ENCODE measurements around the gene CHP2.
"Not testable (repeated sequence)": the region's sequence is repeated elsewhere in the genome, so short reads cannot be mapped to it uniquely, and the experiment has no call there.

The CHP2 gene

DNA sequence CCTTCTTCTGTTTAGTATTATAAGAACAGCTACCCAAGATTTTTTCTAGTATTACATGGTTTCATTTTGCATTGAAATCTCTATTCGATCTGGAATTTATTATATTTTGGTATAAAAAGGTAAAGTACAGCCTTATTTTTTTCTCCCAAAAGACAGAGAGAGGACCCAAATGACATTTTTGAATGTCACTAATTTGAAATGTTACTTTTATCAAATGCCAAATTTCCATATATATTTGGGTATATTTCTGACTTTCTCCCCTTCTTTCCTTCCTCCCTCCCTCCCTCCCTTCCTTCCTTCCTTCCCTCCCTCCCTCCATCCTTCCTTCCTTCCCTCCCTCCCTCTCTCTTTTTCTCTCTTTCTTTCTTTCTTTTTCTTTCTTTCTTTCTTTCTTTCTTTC, 6.2 kb upstream of the CHP2 start:
- no peak for DNase-seq

DNA sequence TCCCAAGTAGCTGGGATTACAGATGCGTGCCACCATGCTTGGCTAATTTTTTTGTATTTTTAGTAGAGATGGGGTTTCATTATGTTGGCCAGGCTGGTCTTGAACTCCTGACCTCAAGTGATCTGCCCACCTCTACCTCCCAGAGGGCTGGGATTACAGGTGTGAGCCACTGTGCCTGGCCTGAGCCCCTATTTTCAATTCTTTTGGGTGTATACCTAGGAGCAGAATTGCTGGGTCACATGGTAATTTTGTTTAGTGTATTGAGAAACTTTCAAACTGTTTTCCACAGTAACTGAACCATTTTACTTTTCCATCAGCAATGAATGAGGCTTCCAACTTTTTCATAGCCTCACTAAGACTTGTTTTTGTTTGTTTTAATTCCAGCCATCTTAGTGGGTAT, 3.8 kb upstream of the CHP2 start:
- not testable (repeated sequence) for DNase-seq

DNA sequence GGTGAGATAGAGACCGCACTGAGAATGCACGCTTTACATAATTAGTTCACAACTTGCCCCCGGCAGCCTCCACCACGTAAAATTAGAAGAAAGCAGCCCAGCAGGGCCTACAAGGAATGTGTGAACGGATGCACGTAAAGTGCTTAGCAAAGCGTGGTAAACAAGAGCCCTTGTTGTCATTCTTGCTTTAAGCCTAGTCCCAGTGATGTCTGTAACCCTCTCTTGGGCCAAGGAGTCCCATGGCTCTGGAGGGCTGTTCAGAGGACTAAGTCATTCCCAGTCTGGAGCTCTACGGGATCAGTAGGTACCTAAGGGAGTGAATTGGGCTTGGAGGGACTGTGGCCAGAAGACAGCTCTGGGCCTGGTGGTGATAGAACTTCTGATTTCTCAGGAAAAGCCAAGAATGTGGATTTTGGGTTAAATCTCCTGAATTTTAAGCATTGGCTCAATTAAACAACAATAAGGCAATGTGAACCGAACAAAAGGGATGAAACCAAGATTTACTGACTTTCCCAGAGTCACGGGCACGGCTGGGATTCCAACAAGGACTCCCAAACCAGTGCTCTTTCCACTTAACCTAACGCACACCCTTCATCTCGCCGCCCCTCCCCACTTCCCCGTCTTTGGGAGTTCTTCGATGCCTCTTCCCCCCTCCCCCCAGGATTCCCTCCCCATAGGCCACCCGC, 775 bp upstream of the CHP2 start:
- no peak for DNase-seq

DNA sequence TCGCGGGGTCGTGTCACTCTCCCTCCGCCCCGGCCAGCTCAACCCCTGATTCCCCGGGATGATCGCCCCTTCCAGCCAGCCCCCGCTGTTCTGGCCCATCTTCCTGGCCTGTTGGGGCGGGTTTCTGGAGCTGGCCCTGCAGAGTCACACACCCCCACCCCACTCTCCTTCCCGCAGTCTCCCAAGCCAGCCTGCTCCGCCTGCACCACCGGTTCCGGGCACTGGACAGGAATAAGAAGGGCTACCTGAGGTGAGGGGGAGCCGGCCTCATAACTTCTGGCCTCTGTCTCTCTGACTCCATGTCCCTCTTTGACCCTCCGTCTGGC, 621 bp downstream of the CHP2 start:
- DNase-seq, result no peak

DNA sequence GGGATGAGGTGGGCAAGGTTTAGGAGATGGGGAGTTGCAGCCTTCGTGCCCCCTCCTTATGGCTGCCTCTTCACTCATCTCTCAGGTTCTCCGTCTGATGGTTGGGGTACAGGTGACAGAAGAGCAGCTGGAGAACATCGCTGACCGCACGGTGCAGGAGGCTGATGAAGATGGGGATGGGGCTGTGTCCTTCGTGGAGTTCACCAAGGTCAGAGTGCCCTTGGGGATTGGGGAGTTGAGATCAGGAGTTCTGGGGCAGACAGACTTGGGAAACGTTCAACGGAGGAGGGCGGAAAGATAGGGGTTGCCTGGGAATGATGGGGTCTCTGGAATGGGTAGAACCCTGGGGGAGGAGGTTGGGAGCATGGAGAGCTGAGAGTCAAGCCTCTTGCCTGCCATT, 2.3 kb downstream of the CHP2 start:
- DNase-seq, result no peak

DNA sequence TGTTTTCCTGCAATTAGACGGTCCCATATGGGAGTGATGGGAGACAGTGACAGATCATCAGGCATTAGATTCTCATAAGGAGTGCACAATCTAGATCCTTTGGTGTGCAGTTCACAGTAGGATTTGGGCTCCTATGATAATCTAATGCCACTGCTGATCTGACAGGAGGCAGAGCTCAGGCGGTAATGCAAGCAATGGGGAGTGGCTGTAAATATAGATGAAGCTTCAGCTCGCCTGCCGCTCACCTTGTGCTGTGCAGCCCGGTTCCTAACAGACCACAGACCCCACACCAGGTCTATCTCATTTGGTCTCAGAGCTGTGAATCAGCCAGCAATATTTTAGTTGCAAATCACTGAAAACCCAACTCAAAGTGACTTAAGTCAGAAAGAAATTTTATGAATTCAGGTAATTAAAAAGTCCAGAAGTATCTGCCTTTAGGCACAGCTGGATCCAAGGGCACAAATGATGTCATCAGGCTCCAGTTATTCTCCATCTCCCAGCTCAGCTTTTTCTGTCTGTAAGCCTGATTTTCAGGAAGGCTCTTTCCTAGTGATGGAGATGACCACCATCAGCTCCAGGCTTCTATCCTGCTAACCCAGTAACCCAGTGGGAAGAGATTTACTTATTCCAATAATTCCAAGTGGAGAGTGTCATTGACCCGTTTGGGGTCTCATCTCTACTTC, 3.3 kb downstream of the CHP2 start:
- DNase-seq, result no peak

DNA sequence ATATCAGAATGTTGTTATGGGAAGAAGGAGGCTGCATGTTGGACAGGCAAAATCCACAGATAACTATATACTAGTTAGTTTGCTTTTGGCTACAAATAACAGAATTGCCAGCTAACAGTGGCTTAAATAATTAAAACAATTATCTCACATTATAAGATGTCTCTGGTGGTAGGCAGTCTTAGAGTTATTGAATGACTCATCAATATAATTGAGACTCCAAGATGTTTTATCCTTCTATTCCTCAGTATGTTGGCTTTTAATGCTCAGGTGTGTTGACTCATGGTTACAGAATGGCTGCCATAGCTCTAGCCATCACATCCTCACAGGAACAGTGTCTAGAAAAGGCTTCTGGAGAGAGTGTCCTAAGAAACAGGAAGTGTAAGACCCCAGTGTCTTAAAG, 11.1 kb downstream of the CHP2 start:
- DNase-seq, result no peak

DNA sequence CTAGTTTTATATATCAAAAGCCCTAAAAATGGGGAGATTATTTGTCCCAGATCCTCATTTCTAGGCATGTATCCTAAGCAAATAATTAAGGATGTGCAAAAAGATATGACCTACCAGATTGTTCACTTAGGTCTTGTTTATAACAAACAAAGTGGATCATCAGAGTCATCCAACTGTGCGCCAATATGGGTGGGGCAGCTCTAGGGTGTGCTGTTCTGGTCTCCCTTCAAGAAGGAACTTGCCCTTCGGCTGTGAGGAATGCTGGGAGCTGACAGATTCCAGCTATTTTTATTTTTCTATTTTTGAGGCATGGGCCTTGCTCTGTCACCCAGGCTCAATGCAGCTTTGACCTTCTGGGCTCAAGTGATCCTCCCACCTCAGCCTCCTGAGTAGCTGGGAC, 13.8 kb downstream of the CHP2 start:
- DNase-seq, result no peak

DNA sequence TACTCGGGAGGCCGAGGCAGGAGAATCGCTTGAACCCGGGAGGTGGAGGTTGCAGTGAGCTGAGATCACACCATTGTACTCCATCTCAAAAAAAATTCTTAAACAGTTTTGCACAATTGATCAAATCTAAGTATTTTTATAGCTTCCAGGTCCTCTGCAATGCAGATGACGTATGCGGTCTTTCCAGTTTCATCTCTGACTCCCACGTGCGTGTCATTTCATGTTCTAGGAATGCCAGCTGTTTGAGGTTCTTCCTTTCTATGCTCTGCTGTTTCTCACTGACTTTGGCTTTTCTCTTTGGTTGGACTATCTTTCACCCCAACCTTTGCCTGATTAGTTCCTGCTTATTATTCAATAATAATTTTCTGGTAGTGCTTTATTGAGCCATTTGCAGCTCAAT, 16.2 kb downstream of the CHP2 start:
- DNase-seq, result no peak

DNA sequence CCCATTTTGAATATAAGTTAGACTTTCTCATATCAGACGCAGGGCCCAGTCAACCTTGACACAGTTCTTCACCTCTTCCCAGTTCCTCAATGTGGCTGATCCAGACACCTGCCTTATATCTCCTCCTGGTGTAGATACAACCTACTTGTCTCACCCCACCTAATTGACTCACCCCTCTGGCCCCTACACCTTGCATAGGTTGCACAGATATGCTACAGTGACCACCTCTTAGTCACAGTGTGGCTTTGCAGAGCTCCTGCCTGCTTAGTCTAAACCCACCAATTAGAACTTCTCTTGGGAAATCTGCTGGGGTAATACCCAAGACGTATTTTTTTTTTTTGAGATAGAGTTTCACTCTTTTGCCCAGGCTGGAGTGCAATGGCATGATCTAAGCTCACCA, 16.8 kb downstream of the CHP2 start:
- no peak for DNase-seq

DNA sequence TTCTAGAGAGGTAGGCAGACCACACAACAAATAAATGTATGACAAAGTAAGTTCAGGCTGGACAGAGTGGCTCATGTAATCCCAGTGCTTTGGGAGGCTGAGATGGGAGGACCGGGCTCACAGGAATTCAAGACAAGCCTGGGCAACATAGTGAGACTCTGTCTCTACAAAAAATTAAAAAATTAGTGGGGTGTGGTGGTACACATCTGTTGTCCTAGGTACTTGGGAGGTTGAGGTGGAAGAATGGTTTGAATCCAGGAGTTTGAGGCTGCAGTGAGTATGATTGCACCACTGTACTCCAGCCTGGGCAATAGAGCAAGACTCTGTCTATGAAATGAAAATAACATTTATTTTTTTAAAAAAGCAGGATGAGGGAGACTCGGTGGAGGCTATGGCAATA, 18.5 kb downstream of the CHP2 start:
- no peak for DNase-seq

DNA sequence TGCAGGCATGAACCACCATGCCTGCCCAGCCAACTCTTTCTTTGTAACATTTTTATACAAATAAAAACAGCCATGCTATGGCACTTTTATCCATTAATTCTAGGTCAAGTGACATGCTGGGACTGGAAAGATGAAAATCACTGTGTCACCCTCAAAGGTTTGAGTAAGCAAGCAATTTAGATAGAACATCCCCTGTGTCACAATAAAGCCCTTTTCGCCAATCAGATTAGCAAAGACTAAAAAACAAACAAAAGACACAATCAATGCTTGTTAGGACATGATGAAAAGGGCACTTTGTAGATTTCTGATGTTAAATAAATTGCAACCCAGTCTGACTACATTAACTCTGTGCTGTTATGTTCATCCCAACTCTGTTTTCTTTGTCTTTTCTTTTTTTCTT, 26.4 kb downstream of the CHP2 start:
- no peak for DNase-seq

DNA sequence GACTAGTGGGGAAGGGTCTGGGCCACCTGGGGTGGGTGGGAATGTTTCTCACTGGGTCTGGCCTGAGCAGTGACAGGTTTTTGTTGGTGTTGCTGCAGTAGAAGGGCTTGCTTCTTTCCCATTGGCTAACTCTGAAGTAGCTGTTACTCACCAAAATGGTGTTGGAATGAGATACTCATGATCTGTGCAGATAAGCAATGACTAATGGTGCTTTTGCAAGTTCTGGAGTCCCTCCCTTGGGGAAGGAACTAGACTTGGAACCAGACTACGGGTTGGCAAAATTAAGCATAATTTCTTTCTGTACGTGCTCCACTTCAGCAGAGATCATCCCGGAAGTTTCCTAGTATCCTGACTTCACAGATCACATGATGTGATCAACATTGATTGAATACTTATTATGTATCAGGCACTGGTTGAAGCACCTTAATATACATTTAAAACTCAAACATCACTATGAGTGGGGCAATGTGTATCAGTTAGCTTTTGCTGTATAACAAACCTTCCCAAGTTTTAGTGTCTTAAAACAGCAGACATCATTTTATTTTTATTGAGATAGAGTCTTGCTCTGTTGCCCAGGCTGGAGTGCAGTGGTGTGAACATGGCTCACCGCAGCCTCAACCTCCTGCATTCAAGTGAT, 30.1 kb downstream of the CHP2 start:
- no peak for DNase-seq

DNA sequence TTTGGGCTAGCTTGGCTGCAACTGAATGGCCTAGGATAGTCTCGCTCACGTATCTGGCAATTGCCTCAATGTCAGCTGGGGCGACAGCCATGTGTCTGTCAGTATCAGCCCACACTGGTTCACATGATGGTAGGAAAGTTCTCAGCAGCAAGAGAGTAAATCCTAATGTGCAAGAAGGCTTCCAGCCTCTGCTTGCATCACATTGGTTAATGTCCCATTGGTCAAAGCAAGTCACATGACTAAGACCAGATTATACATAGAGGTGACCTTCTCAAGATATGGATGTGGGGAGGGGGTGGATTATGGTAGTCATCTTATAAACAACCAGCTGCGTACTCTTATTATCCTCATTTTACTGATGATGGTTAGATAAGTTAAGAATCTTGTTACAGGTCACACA, 31.0 kb downstream of the CHP2 start:
- DNase-seq, result no peak

DNA sequence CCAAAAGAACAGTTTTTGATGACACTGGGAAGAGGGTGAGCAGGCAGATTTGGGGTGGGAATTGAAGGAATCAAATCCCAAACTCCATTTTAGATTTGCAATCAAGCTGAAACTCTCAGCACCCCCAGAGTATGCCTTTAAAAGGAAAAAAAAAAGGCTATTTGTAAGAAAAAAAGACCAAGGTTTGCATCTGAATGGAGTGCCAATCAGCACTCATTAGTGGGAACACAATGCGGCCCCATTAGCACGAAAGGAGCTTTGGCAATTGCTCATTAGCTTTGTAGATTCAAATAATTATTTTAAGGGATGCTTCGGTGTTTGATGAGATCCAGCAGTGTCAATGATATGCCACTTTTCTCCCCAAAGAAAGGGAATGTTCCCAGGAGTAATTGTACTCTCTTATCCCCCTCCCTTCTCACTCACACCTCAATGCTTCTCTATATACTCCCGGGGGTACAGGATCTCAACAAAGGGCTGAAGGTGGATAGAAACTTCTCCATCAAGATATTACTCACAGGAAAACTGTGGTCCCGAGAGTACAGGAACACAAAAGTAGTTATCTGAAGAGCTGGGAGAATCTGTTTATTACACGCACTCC, 32.2 kb downstream of the CHP2 start:
- DNase-seq, result no peak

DNA sequence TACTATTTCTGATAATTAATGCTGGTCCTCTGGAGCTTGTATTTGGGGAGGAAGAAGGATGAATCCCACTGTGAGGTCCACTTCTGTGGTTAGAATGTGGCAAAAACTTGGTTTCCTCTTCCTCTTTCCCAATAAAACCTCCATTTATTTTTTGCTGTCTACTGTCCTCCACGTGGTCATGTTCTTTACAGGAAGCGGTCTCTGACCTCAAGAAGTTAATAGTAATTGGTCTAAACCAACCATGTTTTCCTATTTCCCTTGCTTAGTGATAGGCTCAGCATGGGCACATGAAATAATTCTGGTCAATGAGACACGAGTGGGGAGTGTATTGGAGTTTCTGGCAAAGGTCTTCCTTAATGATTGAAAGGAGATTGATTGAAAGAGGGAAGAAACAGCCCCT, 33.9 kb downstream of the CHP2 start:
- DNase-seq, result peak; percentile 75

DNA sequence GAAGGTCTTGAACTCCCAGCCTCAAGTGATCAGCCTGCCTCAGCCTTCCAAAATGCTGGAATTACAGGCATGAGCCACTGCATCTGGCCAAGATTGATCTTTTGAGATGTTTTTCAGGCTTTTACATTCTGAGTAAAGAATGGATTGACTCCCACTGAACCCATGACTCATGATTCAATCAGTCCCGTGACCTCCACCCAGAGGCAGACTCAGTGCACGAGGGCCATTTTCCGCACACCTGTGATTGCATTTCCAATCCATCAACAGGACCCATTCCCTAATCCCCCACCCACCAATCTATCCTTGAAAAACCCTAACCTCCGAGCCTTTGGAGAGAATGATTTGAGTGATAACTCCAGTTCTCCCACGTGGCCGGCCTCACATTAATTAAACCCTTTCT, 40.6 kb downstream of the CHP2 start:
- DNase-seq, result no peak

DNA sequence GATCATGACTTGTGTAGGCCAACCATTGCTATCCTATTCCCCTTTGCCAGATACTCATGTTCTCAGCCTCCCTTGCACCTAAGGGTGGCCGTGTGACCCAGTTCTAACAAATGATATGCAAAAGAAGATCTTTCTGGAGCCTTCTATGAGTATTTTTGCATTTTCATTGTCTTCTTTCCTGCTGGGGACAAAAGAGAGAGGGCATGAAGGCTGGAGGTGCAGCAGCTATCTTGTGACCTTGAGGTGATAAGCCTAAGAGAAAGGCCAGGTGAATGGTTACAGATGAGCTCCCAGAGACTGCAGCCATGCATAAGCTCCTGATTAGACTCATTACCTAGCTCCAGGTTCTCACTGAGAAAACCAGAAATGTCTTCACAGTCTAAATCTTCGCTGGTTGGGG, 42.1 kb downstream of the CHP2 start:
- no peak for DNase-seq

DNA sequence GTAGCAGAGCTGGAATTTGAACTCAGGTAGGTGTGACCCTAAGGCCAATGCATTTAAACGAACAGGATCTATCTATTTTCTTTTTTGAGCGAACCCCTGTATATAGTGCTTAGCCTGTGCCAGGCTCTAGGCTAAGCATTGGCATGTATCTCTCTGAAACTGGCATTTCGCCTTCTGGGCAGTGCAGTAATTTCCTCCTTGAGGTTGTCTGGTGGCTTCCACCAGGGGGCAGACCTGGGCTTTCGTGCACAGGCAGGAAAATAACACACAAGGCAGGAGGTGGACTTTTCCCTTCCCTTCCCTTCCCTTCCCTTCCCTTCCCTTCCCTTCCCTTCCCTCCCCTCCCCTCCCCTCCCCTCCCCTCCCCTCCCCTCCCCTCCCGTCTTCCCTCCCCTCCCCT, 46.6 kb downstream of the CHP2 start:
- DNase-seq, result peak; percentile 2

DNA sequence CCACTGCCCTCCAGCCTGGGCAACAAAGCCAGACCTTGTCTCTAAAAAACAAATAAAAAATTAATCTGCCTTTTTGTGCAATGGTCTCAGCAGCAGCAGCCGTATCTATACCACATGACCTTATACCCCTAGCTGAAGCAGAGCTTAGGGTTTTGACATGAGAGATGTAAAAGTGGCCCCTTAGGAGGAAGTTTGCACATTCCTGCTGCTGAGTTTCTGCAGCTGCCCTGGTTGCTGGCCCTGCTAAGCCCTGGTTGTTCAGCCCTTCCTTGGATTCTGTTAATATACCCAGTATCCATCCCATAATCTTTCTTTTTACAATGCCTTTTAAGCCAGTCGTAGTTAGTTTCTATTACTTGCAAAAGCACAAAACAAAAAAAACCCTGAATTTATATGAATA, 48.0 kb downstream of the CHP2 start:
- no peak for DNase-seq

DNA sequence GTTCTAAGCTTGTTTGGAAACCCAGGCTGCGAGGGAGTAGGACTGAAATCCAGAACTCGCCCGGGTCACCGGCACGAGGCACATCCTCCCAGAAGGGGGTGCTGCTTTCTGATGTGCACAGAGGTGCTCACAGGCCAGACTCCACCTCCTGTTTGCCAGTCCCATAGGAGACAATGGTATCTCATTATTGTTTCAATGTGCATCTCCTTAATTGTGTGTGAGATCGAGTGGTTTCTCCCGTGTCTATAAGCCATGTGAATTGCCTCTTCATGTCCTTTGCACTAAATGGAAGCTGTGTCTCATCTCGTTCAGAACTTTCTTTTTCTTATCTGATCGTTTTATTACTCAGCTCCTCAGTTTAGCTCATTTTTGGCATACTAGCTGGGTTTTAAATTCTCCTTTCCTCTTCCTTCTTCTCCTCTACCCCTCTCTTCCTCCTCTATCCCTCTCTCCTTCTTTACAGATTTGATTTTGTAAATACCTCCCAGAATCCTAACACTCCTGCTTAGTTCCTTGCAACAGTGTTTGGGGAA, 48.8 kb downstream of the CHP2 start:
- DNase-seq, result peak; percentile 23

DNA sequence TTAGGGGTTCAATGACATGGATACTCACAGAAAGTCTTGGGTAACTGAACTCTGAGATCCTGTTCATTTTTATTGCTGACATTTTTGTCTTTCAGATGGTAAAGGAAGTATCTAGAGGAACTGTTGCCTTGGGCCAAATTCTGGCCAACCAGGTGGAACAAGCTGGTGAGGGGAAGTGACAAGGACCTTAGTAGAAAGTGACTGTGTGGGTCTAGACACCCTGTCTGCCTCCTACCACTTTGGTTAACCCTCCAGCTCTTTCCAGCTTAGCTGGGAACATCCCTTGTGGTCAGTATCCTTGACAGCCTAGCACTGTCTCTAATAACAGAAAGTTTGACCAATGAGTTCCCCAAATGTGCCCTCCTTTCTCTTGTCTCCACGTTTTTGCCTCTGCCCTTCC, 52.2 kb downstream of the CHP2 start:
- peak; percentile 14 for DNase-seq
